T-helper 22 cell (primary cell): ENCODE results near the gene SLC25A26.

Source experiments
- DNase-seq: peaks from one replicate; pipeline ENCODE4 v3.0.0-alpha.2; 2020; ENCODE audit warnings: low read depth

Gene SLC25A26

GRCh38 chr3:66376568-66376967 is 155.8 kb downstream of the SLC25A26 start:
- DNase-seq, result no peak

GRCh38 chr3:66377800-66378199 is 157.0 kb downstream of the SLC25A26 start:
- no peak for DNase-seq

- no peak for DNase-seq
Measured at GRCh38 chr3:66378256-66378655, 157.5 kb downstream of the SLC25A26 start.

- DNase-seq, result no peak
Measured at GRCh38 chr3:66379565-66379964, 158.8 kb downstream of the SLC25A26 start.

GRCh38 chr3:66380200-66380932 is 159.6 kb downstream of the SLC25A26 start:
- DNase-seq, result no peak

GRCh38 chr3:66381626-66382025 is 160.8 kb downstream of the SLC25A26 start:
- DNase-seq, result no peak

- DNase-seq, result no peak
Measured at GRCh38 chr3:66382142-66382541, 161.3 kb downstream of the SLC25A26 start.

- no peak for DNase-seq
Measured at GRCh38 chr3:66383023-66383422, 162.2 kb downstream of the SLC25A26 start.

- no peak for DNase-seq
Measured at GRCh38 chr3:66383998-66384745, 163.4 kb downstream of the SLC25A26 start.

- no peak for DNase-seq
Measured at GRCh38 chr3:66385066-66385465, 164.3 kb downstream of the SLC25A26 start.

- no peak for DNase-seq
Measured at GRCh38 chr3:66386011-66386924, 165.5 kb downstream of the SLC25A26 start.

- no peak for DNase-seq
Measured at GRCh38 chr3:66386925-66387650, 166.3 kb downstream of the SLC25A26 start.

GRCh38 chr3:66390013-66390412 is 169.2 kb downstream of the SLC25A26 start:
- no peak for DNase-seq

GRCh38 chr3:66392512-66392911 is 171.7 kb downstream of the SLC25A26 start:
- no peak for DNase-seq

- DNase-seq, result no peak
Measured at GRCh38 chr3:66392966-66393332, 172.1 kb downstream of the SLC25A26 start.

- no peak for DNase-seq
Measured at GRCh38 chr3:66393333-66394005, 172.7 kb downstream of the SLC25A26 start.

GRCh38 chr3:66394019-66394752 is 173.4 kb downstream of the SLC25A26 start:
- DNase-seq, result peak; percentile 28

- no peak for DNase-seq
Measured at GRCh38 chr3:66394753-66395249, 174.0 kb downstream of the SLC25A26 start.

- DNase-seq, result no peak
Measured at GRCh38 chr3:66395635-66396034, 174.8 kb downstream of the SLC25A26 start.

GRCh38 chr3:66396161-66396760 is 175.5 kb downstream of the SLC25A26 start:
- no peak for DNase-seq
